ENCODE measurements around the gene MPC2.

GRCh38 chr1:167933788-167934187 lies 3.1 kb downstream of the MPC2 start:
- TF ChIP-seq EZH2 (IDR thresholded peaks at IDR 0.05) (no peak), CTCF (IDR thresholded peaks at IDR 0.05 in 2 of 3, conservative IDR thresholded peaks at IDR 0.05 in 1 of 3; ENCODE audit: borderline replicate concordance in 1 of 3, insufficient read depth in 1 of 3, low read depth in 2 of 3, low read length in 2 of 3) (no peak), SP1 (IDR thresholded peaks at IDR 0.05; ENCODE audit: low read depth) (no peak), POLR2AphosphoS5 (IDR thresholded peaks at IDR 0.05; ENCODE audit: low read depth, low read length) (no peak), EZH2phosphoT487 (IDR thresholded peaks at IDR 0.05; ENCODE audit: borderline replicate concordance) (no peak), ZNF274 (IDR thresholded peaks at IDR 0.05; ENCODE audit: low read depth, low read length) (no peak), POLR2A (IDR thresholded peaks at IDR 0.05; ENCODE audit: borderline replicate concordance, extremely low read depth, insufficient read depth, insufficient read length) (no peak)
- TF ChIP-seq, protein P1, sequence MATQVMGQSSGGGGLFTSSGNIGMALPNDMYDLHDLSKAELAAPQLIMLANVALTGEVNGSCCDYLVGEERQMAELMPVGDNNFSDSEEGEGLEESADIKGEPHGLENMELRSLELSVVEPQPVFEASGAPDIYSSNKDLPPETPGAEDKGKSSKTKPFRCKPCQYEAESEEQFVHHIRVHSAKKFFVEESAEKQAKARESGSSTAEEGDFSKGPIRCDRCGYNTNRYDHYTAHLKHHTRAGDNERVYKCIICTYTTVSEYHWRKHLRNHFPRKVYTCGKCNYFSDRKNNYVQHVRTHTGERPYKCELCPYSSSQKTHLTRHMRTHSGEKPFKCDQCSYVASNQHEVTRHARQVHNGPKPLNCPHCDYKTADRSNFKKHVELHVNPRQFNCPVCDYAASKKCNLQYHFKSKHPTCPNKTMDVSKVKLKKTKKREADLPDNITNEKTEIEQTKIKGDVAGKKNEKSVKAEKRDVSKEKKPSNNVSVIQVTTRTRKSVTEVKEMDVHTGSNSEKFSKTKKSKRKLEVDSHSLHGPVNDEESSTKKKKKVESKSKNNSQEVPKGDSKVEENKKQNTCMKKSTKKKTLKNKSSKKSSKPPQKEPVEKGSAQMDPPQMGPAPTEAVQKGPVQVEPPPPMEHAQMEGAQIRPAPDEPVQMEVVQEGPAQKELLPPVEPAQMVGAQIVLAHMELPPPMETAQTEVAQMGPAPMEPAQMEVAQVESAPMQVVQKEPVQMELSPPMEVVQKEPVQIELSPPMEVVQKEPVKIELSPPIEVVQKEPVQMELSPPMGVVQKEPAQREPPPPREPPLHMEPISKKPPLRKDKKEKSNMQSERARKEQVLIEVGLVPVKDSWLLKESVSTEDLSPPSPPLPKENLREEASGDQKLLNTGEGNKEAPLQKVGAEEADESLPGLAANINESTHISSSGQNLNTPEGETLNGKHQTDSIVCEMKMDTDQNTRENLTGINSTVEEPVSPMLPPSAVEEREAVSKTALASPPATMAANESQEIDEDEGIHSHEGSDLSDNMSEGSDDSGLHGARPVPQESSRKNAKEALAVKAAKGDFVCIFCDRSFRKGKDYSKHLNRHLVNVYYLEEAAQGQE (IDR thresholded peaks at IDR 0.05; ENCODE audit: low read depth) = no peak

Data from HCT116 (cell line).